Epithelial cell of proximal tubule (primary cell): ENCODE results near the gene PHRF1. TPM values are rescaled to one million over a fixed set of nuclear protein-coding genes. Genes with fewer than 3 reads are reported as not detected.

Experiments
- DNase-seq: peaks from one replicate; pipeline ENCODE4 v3.0.0-alpha.2; 2011; ENCODE audit warnings: low read depth
- H3K4me3 ChIP-seq: 2 replicates; pipeline ENCODE4 v1.5.1; 2011; ENCODE audit warnings: low read depth, mild to moderate bottlenecking, low read length
- CTCF ChIP-seq: conservative IDR thresholded peaks from 2 replicates; pipeline ENCODE4 v1.5.1; 2012; ENCODE audit warnings: low read depth, mild to moderate bottlenecking, low read length
- total RNA-seq: library from RNA; depleted of rRNA; stranded (reverse); fragments of >200 nt; gene quantifications from 2 replicates; pipeline ENCODE4 v1.2.3, GENCODE V29; 2015

Gene PHRF1
- total RNA-seq, 1 donor from 2014 or later = 24.2 TPM

- no peak overlapping the region for H3K4me3 ChIP-seq
- TF ChIP-seq CTCF = no peak
- DNase-seq = no peak
Observed at GRCh38 chr11:540583-541432, 35.5 kb upstream of the PHRF1 start.

- no peak overlapping the region for H3K4me3 ChIP-seq
- no peak for DNase-seq
- TF ChIP-seq CTCF = no peak
Observed at GRCh38 chr11:541433-541885, 34.8 kb upstream of the PHRF1 start.

- no peak for DNase-seq
- H3K4me3 ChIP-seq = no peak overlapping the region
- TF ChIP-seq CTCF = no peak
Observed at GRCh38 chr11:544817-545166, 31.5 kb upstream of the PHRF1 start.

- no peak for TF ChIP-seq CTCF
- no peak overlapping the region for H3K4me3 ChIP-seq
- no peak for DNase-seq
Observed at GRCh38 chr11:545171-545570, 31.1 kb upstream of the PHRF1 start.

- no peak overlapping the region for H3K4me3 ChIP-seq
- no peak for DNase-seq
- TF ChIP-seq CTCF = no peak
Observed at GRCh38 chr11:548700-549603, 27.3 kb upstream of the PHRF1 start.

GRCh38 chr11:550021-550745 lies 26.1 kb upstream of the PHRF1 start:
- no peak overlapping the region for H3K4me3 ChIP-seq
- TF ChIP-seq CTCF = no peak
- DNase-seq = no peak
